GM23338 (cell line): ENCODE results near the gene MAP4. TPM values are rescaled to one million over a fixed set of nuclear protein-coding genes. Genes with fewer than 3 reads are reported as not detected.

Source experiments
- ATAC-seq: fragments of 200-7000 bp; cut with Tn5 transposase; 3 replicates; pipeline ENCODE4 v1.9.1; 2020
- DNase-seq: peaks from one replicate; pipeline ENCODE4 v3.0.0-alpha.2; 2015; ENCODE audit warnings: low spot score
- H2AFZ ChIP-seq: fragments of 200-600 bp; sonication (generic); 2 replicates; pipeline ENCODE4 v1.8.0; 2016; ENCODE audit warnings: antibody characterized with exemption, mild to moderate bottlenecking, moderate library complexity
- H3F3A ChIP-seq: fragments of 200-600 bp; sonication (generic); replicated peaks from 2 replicates; pipeline ENCODE4 v1.8.0; 2017; ENCODE audit warnings: antibody characterized with exemption, mixed run types, low read depth
- H3K27ac ChIP-seq: fragments of 200-600 bp; sonication (generic); 2 replicates; pipeline ENCODE4 v1.6.1; 2016; ENCODE audit warnings: low read depth
- H3K27me3 ChIP-seq: fragments of 200-600 bp; sonication (generic); 2 replicates; pipeline ENCODE4 v1.8.0; 2016; ENCODE audit warnings: mild to moderate bottlenecking, mixed run types, moderate library complexity; ENCODE audit not compliant: insufficient read depth
- H3K36me3 ChIP-seq: fragments of 200-600 bp; sonication (generic); 2 replicates; pipeline ENCODE4 v1.8.0; 2016; ENCODE audit warnings: mild to moderate bottlenecking; ENCODE audit not compliant: insufficient read depth
- H3K4me1 ChIP-seq: fragments of 200-600 bp; sonication (generic); 2 replicates; pipeline ENCODE4 v1.8.0; 2016; ENCODE audit warnings: mild to moderate bottlenecking, moderate library complexity; ENCODE audit not compliant: insufficient read depth
- H3K4me2 ChIP-seq: fragments of 200-600 bp; sonication (generic); 2 replicates; pipeline ENCODE4 v1.7.1; 2017; ENCODE audit warnings: mixed run types
- H3K4me3 ChIP-seq: fragments of 200-600 bp; sonication (generic); 2 replicates; pipeline ENCODE4 v1.6.1; 2016; ENCODE audit warnings: mixed run types
- H3K79me2 ChIP-seq: fragments of 200-600 bp; sonication (generic); replicated peaks from 2 replicates; pipeline ENCODE4 v1.8.0; 2017; ENCODE audit warnings: mild to moderate bottlenecking; ENCODE audit not compliant: insufficient read depth
- H3K9me2 ChIP-seq: fragments of 200-600 bp; sonication (generic); 2 replicates; pipeline ENCODE4 v1.8.0; 2017; ENCODE audit not compliant: insufficient read depth
- H4K20me1 ChIP-seq: fragments of 200-600 bp; sonication (generic); replicated peaks from 2 replicates; pipeline ENCODE4 v1.8.0; 2017; ENCODE audit warnings: mild to moderate bottlenecking; ENCODE audit not compliant: insufficient read depth
- H3K27ac Mint-ChIP-seq: 2 replicates; pipeline ENCODE4 v1.8.0; 2020; ENCODE audit warnings: inconsistent platforms, mild to moderate bottlenecking, moderate library complexity, mixed read lengths
- H3K27me3 Mint-ChIP-seq: 3 replicates; pipeline ENCODE4 v1.8.0; 2022; ENCODE audit warnings: low read depth, mild to moderate bottlenecking, moderate library complexity, mixed read lengths, inconsistent platforms; ENCODE audit not compliant: insufficient read depth, poor library complexity
- H3K36me3 Mint-ChIP-seq: 3 replicates; pipeline ENCODE4 v1.8.0; 2021; ENCODE audit warnings: low read depth, mild to moderate bottlenecking, inconsistent platforms, moderate library complexity, mixed read lengths
- H3K4me1 Mint-ChIP-seq: 3 replicates; pipeline ENCODE4 v1.8.0; 2020; ENCODE audit warnings: mild to moderate bottlenecking, inconsistent platforms, mixed read lengths
- H3K4me3 Mint-ChIP-seq: 3 replicates; pipeline ENCODE4 v1.8.0; 2021; ENCODE audit warnings: moderate library complexity, mild to moderate bottlenecking, inconsistent platforms, mixed read lengths
- H3K9me3 Mint-ChIP-seq: 3 replicates; pipeline ENCODE4 v1.8.0; 2020; ENCODE audit warnings: moderate library complexity, mild to moderate bottlenecking, inconsistent platforms, mixed read lengths
- EZH2phosphoT487 ChIP-seq: fragments of 200-600 bp; sonication (generic); IDR thresholded peaks from one replicate; pipeline ENCODE4 v1.8.1; 2018; ENCODE audit warnings: antibody characterized with exemption; ENCODE audit not compliant: unreplicated experiment
- NANOG ChIP-seq: IDR thresholded peaks from 2 replicates; pipeline ENCODE4 v1.6.1; 2016; ENCODE audit warnings: antibody characterized with exemption, borderline replicate concordance
- POLR2AphosphoS5 ChIP-seq: IDR thresholded peaks from 2 replicates; pipeline ENCODE4 v1.6.1; 2016; ENCODE audit warnings: antibody characterized with exemption, low read depth
- STAT1 ChIP-seq: IDR thresholded peaks from one replicate; pipeline ENCODE4 v1.6.1; 2016; ENCODE audit warnings: antibody characterized with exemption; ENCODE audit not compliant: unreplicated experiment
- ZNF114 ChIP-seq: fragments of 250-450 bp; sonication (Bioruptor Pico); IDR thresholded peaks from 2 replicates; pipeline ENCODE4 v1.5.0; 2020; ENCODE audit warnings: mild to moderate bottlenecking, moderate library complexity
- ZNF331 ChIP-seq: fragments of 250-450 bp; sonication (Bioruptor Pico); IDR thresholded peaks from 2 replicates; pipeline ENCODE4 v1.5.0; 2020; ENCODE audit warnings: low read depth, mild to moderate bottlenecking, moderate library complexity
- polyA plus RNA-seq: library from polyadenylated mRNA; unstranded; fragments of >200 nt; fragmentation: Nextera tagmentation; extraction: Ambion mirVana; gene quantifications from 2 replicates; pipeline ENCODE4 v1.2.1, GENCODE V29; 2016
- total RNA-seq: library from RNA; depleted of rRNA; stranded (reverse); fragments of >200 nt; shearing (Covaris generic); gene quantifications from 2 replicates; pipeline ENCODE4 v1.2.3, GENCODE V29; 2014
- TF ChIP-seq, protein P1 (sequence below): IDR thresholded peaks from one replicate; pipeline ENCODE4 v1.6.1; 2018; ENCODE audit warnings: antibody characterized with exemption; ENCODE audit not compliant: unreplicated experiment
- TF ChIP-seq, protein P2 (sequence below): fragments of 250-450 bp; sonication (Bioruptor Pico); IDR thresholded peaks from 2 replicates; pipeline ENCODE4 v1.5.0; 2020; ENCODE audit warnings: mild to moderate bottlenecking, moderate library complexity

MAP4 gene
- total and polyA plus RNA-seq, 2 experiments from 2014 or later: 103 to 113 TPM

DNA sequence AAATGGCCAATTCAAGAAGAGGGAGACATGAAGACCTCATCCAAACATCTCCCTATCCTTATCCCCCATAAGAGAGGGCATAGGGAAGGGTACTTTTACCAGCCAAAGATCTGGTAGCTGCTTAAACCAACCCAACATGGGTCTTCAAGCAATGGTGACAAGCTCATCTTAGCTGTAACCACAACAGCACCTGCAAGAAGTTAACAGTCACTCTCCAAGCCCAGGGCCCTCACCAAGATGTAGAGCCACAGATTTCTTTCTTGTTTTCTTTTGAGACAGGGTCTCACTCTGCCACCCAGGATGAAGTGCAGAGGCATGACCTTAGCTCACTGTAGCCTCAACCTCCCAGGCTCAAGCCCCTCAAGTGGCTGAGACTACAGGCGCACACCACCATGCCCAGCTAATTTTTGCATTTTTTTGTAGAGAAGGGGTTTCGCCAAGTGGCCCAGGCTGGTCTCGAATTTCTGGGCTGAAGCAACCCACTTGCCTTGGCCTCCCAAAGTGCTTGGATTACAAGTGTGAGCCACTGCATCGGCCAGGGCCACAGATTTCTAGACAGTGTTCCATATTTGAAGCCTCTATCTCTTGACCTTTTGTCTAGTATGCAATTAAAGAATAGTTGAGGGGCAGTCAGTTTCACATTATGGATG, 156.1 kb downstream of the MAP4 start:
- H3K4me3 ChIP-seq: no peak overlapping the region
- Mint-ChIP-seq H3K9me3 (no peaks in the 10 kb centered on the region), H3K4me1 (no peaks in the 10 kb centered on the region; the same call in 2 of the 3 replicates), H3K36me3 (peaks cover 41% of the 10 kb centered on the region), H3K27ac (no peak overlapping the region), H3K27me3 (peaks cover 18% of the 10 kb centered on the region), H3K4me3 (no peak overlapping the region)
- TF ChIP-seq, protein P1, sequence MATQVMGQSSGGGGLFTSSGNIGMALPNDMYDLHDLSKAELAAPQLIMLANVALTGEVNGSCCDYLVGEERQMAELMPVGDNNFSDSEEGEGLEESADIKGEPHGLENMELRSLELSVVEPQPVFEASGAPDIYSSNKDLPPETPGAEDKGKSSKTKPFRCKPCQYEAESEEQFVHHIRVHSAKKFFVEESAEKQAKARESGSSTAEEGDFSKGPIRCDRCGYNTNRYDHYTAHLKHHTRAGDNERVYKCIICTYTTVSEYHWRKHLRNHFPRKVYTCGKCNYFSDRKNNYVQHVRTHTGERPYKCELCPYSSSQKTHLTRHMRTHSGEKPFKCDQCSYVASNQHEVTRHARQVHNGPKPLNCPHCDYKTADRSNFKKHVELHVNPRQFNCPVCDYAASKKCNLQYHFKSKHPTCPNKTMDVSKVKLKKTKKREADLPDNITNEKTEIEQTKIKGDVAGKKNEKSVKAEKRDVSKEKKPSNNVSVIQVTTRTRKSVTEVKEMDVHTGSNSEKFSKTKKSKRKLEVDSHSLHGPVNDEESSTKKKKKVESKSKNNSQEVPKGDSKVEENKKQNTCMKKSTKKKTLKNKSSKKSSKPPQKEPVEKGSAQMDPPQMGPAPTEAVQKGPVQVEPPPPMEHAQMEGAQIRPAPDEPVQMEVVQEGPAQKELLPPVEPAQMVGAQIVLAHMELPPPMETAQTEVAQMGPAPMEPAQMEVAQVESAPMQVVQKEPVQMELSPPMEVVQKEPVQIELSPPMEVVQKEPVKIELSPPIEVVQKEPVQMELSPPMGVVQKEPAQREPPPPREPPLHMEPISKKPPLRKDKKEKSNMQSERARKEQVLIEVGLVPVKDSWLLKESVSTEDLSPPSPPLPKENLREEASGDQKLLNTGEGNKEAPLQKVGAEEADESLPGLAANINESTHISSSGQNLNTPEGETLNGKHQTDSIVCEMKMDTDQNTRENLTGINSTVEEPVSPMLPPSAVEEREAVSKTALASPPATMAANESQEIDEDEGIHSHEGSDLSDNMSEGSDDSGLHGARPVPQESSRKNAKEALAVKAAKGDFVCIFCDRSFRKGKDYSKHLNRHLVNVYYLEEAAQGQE: no peak
- TF ChIP-seq STAT1 (no peak), POLR2AphosphoS5 (no peak), EZH2phosphoT487 (no peak), NANOG (no peak), ZNF331 (CRISPR knock-in tag) (no peak), ZNF114 (CRISPR knock-in tag) (no peak)
- TF ChIP-seq, protein P2, sequence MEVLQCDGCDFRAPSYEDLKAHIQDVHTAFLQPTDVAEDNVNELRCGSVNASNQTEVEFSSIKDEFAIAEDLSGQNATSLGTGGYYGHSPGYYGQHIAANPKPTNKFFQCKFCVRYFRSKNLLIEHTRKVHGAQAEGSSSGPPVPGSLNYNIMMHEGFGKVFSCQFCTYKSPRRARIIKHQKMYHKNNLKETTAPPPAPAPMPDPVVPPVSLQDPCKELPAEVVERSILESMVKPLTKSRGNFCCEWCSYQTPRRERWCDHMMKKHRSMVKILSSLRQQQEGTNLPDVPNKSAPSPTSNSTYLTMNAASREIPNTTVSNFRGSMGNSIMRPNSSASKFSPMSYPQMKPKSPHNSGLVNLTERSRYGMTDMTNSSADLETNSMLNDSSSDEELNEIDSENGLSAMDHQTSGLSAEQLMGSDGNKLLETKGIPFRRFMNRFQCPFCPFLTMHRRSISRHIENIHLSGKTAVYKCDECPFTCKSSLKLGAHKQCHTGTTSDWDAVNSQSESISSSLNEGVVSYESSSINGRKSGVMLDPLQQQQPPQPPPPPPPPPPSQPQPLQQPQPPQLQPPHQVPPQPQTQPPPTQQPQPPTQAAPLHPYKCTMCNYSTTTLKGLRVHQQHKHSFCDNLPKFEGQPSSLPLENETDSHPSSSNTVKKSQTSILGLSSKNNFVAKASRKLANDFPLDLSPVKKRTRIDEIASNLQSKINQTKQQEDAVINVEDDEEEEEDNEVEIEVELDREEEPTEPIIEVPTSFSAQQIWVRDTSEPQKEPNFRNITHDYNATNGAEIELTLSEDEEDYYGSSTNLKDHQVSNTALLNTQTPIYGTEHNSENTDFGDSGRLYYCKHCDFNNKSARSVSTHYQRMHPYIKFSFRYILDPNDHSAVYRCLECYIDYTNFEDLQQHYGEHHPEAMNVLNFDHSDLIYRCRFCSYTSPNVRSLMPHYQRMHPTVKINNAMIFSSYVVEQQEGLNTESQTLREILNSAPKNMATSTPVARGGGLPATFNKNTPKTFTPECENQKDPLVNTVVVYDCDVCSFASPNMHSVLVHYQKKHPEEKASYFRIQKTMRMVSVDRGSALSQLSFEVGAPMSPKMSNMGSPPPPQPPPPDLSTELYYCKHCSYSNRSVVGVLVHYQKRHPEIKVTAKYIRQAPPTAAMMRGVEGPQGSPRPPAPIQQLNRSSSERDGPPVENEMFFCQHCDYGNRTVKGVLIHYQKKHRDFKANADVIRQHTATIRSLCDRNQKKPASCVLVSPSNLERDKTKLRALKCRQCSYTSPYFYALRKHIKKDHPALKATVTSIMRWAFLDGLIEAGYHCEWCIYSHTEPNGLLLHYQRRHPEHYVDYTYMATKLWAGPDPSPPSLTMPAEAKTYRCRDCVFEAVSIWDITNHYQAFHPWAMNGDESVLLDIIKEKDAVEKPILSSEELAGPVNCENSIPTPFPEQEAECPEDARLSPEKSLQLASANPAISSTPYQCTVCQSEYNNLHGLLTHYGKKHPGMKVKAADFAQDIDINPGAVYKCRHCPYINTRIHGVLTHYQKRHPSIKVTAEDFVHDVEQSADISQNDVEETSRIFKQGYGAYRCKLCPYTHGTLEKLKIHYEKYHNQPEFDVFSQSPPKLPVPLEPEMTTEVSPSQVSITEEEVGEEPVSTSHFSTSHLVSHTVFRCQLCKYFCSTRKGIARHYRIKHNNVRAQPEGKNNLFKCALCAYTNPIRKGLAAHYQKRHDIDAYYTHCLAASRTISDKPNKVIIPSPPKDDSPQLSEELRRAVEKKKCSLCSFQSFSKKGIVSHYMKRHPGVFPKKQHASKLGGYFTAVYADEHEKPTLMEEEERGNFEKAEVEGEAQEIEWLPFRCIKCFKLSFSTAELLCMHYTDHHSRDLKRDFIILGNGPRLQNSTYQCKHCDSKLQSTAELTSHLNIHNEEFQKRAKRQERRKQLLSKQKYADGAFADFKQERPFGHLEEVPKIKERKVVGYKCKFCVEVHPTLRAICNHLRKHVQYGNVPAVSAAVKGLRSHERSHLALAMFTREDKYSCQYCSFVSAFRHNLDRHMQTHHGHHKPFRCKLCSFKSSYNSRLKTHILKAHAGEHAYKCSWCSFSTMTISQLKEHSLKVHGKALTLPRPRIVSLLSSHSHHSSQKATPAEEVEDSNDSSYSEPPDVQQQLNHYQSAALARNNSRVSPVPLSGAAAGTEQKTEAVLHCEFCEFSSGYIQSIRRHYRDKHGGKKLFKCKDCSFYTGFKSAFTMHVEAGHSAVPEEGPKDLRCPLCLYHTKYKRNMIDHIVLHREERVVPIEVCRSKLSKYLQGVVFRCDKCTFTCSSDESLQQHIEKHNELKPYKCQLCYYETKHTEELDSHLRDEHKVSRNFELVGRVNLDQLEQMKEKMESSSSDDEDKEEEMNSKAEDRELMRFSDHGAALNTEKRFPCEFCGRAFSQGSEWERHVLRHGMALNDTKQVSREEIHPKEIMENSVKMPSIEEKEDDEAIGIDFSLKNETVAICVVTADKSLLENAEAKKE (CRISPR knock-in tag): no peak
- peaks cover 4% of the 10 kb centered on the region; the same call in 1 of the 2 replicates for H4K20me1 ChIP-seq
- H3K9me2 ChIP-seq: no peaks in the 10 kb centered on the region
- no peaks in the 10 kb centered on the region for H3K27me3 ChIP-seq
- no peaks in the 10 kb centered on the region for H3K79me2 ChIP-seq
- no peak overlapping the region for H2AFZ ChIP-seq
- H3K36me3 ChIP-seq: no peaks in the 10 kb centered on the region; the same call in 1 of the 2 replicates
- ATAC-seq: no peak
- no peaks in the 10 kb centered on the region for H3K4me1 ChIP-seq
- no peak overlapping the region for H3K4me2 ChIP-seq
- no peak for DNase-seq
- H3K27ac ChIP-seq: 0 out of 2 replicates have a peak overlapping the region, but pooled peaks have one; percentile 32
- 0 out of 2 replicates have a peak, but pooled peaks cover 5% of the 10 kb centered on the region for H3F3A ChIP-seq
